Large intestine (tissue), 3 donors: ENCODE data around the gene NUDT21. TPM values are rescaled to one million over a fixed set of nuclear protein-coding genes. Genes with fewer than 3 reads are reported as not detected.

Source experiments
- DNase-seq, 2 donors: peaks; one replicate each; pipeline versions ENCODE4 v3.0.0 to v3.0.0-alpha.2; 2013
- H3K27ac ChIP-seq: one replicate; pipeline ENCODE4 v1.5.1; 2013; ENCODE audit warnings: low read length
- H3K27me3 ChIP-seq: 2 replicates; pipeline ENCODE4 v1.6.1; 2013; ENCODE audit warnings: low read length; ENCODE audit not compliant: control insufficient read depth, insufficient read depth
- H3K36me3 ChIP-seq: 2 replicates; pipeline ENCODE4 v1.6.1; 2013; ENCODE audit warnings: low read length; ENCODE audit not compliant: control insufficient read depth, insufficient read depth
- H3K4me1 ChIP-seq: one replicate; pipeline ENCODE4 v1.6.1; 2013; ENCODE audit warnings: low read length; ENCODE audit not compliant: control insufficient read depth, insufficient read depth
- H3K4me3 ChIP-seq: one replicate; pipeline ENCODE4 v1.5.1; 2013; ENCODE audit warnings: low read length
- H3K9me3 ChIP-seq: one replicate; pipeline ENCODE4 v1.6.1; 2013; ENCODE audit warnings: mild to moderate bottlenecking, low read depth, low read length, moderate library complexity; ENCODE audit not compliant: control insufficient read depth
- WGBS: methylation state at CpG from one replicate; pipeline ENCODE4 v1.1.5; 2013; ENCODE audit warnings: low lambda C conversion rate; ENCODE audit not compliant: insufficient coverage; 5-methylcytosine and 5-hydroxymethylcytosine counted together
- polyA plus RNA-seq: library from polyadenylated mRNA; unstranded; fragments of 120-200 nt; gene quantifications from one replicate; pipeline ENCODE4 v1.2.1, GENCODE V29; 2013

Gene NUDT21
- polyA plus RNA-seq, 1 donor, result 112 TPM

GRCh38 chr16:56428091-56428490 lies 23.0 kb downstream of the NUDT21 start:
- peak in 1 of 2 donors; percentile 44 for DNase-seq
- Histone ChIP-seq H3K4me3 (no peak overlapping the region), H3K36me3 (peaks cover 18% of the 10 kb centered on the region), H3K4me1 (peaks cover 2% of the 10 kb centered on the region), H3K27me3 (no peaks in the 10 kb centered on the region), H3K9me3 (no peaks in the 10 kb centered on the region), H3K27ac (no peak overlapping the region)
- WGBS, result no CpG with 5 or more reads among the region's 1 CpG

DNA sequence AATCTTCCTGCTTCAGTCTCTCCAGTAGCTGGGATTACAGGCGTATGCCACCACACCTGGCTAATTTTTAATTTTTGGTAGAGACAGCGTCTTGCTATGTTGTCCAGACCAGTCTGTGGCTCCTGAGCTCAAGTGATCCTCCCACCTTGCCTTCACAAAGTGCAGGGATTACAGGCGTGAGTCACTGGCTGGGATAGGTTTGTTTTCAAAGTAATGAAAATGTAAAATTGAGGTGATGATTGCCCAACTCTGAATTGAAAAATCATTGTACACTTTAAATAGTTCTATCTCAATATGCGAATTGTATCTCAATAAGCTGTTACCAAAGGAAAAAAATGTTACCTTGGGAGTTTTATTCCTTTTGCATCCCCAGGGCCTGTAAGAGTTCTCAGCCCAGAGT lies 24.5 kb downstream of the NUDT21 start:
- H3K4me1 ChIP-seq, result peaks cover 3% of the 10 kb centered on the region
- peak in 1 of 2 donors; percentile 9 for DNase-seq
- no peaks in the 10 kb centered on the region for H3K9me3 ChIP-seq
- 100% methylated on average over 1 of the region's 4 CpGs for WGBS
- no peak overlapping the region for H3K4me3 ChIP-seq
- H3K27ac ChIP-seq, result no peak overlapping the region
- H3K27me3 ChIP-seq, result no peaks in the 10 kb centered on the region
- H3K36me3 ChIP-seq, result peaks cover 12% of the 10 kb centered on the region

GRCh38 chr16:56425439-56425832 lies 25.7 kb downstream of the NUDT21 start, which contains the start of gene AMFR:
TSS of gene AMFR (minus strand) at chr16:56425545. CDS start at chr16:56425327, 218 bp downstream.
- Histone ChIP-seq H3K4me1 (peaks cover 3% of the 10 kb centered on the region), H3K27ac (peak within 1 kb of the TSS; percentile 38), H3K4me3 (peak within 1 kb of the TSS; percentile 59), H3K27me3 (no peaks in the 10 kb centered on the region), H3K9me3 (no peaks in the 10 kb centered on the region), H3K36me3 (peaks cover 4% of the 10 kb centered on the region)
- no CpG with 5 or more reads among the region's 57 CpGs for whole genome bisulfite sequencing
- DNase-seq, result peak; percentile 84 to 88

- Histone ChIP-seq H3K27me3 (no peaks in the 10 kb centered on the region), H3K4me1 (peaks cover 3% of the 10 kb centered on the region), H3K9me3 (no peaks in the 10 kb centered on the region), H3K27ac (peak overlapping the region; percentile 38), H3K4me3 (peak overlapping the region; percentile 59), H3K36me3 (peaks cover 4% of the 10 kb centered on the region)
- WGBS, result no CpG with 5 or more reads among the region's 79 CpGs
- peak in 1 of 2 donors; percentile 74 for DNase-seq
These were observed 26.2 kb downstream of the NUDT21 start for GRCh38 chr16:56424791-56425438.

- H3K4me3 ChIP-seq, result peak overlapping the region; percentile 59
- H3K4me1 ChIP-seq, result peaks cover 3% of the 10 kb centered on the region
- DNase-seq, result peak in 1 of 2 donors; percentile 44
- peak overlapping the region; percentile 38 for H3K27ac ChIP-seq
- no CpG with 5 or more reads among the region's 16 CpGs for WGBS
- H3K9me3 ChIP-seq, result no peaks in the 10 kb centered on the region
- no peaks in the 10 kb centered on the region for H3K27me3 ChIP-seq
- H3K36me3 ChIP-seq, result peaks cover 4% of the 10 kb centered on the region
These were observed 26.7 kb downstream of the NUDT21 start for GRCh38 chr16:56424404-56424764.

GRCh38 chr16:56423584-56424403 lies 27.3 kb downstream of the NUDT21 start:
- H3K4me3 ChIP-seq, result peak overlapping the region; percentile 59
- no CpG with 5 or more reads among the region's 7 CpGs for WGBS
- no peaks in the 10 kb centered on the region for H3K9me3 ChIP-seq
- DNase-seq, result peak in 1 of 2 donors; percentile 42
- H3K36me3 ChIP-seq, result peaks cover 2% of the 10 kb centered on the region
- H3K27ac ChIP-seq, result peak overlapping the region; percentile 38
- peaks cover 3% of the 10 kb centered on the region for H3K4me1 ChIP-seq
- no peaks in the 10 kb centered on the region for H3K27me3 ChIP-seq

- no peak overlapping the region for H3K4me3 ChIP-seq
- H3K36me3 ChIP-seq, result no peaks in the 10 kb centered on the region
- H3K4me1 ChIP-seq, result peaks cover 3% of the 10 kb centered on the region
- no peaks in the 10 kb centered on the region for H3K27me3 ChIP-seq
- DNase-seq, result no peak
- WGBS, result 90% methylated on average over 2 of the region's 4 CpGs
- no peak overlapping the region for H3K27ac ChIP-seq
- H3K9me3 ChIP-seq, result no peaks in the 10 kb centered on the region
These were observed 28.2 kb downstream of the NUDT21 start for GRCh38 chr16:56422896-56423441.

DNA sequence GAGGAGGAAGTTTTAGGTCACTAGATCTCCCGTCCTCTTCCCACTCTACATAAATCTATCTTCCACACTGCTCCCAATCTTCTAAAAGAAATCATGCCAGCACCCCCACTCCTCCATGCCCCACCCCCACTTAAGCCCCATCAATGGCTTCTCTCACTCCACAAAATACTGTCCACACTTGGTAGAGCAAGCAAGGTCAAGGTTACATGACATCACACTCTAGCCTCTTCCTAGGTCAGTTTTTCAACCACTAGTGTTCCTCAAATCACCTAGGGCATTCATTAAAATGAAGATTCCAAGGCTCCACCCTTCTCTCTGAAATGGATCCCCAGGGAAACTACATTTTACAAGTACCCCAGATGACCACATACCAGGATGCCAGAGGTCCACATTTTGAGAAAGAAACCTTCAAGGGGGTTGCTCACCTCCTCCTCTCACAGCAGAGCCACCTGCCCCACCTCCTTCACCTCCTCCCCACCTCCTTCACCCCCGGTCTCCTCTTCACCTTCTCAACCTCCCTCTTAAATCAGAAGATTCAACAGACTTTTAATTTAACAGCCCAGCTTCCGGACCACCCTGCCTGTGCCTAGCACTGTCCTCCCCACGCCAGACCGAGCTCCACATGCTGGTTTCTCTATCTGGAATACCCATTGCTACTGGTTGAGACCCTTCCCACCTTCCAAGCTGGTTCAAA lies 29.0 kb downstream of the NUDT21 start:
- Histone ChIP-seq H3K9me3 (no peaks in the 10 kb centered on the region), H3K4me3 (no peak overlapping the region), H3K27me3 (no peaks in the 10 kb centered on the region), H3K27ac (no peak overlapping the region), H3K4me1 (peaks cover 3% of the 10 kb centered on the region), H3K36me3 (no peaks in the 10 kb centered on the region)
- no CpG with 5 or more reads among the region's 5 CpGs for WGBS
- no peak for DNase-seq

GRCh38 chr16:56421313-56421712 lies 29.8 kb downstream of the NUDT21 start:
- Histone ChIP-seq H3K27ac (no peak overlapping the region), H3K36me3 (no peaks in the 10 kb centered on the region), H3K4me1 (peaks cover 3% of the 10 kb centered on the region), H3K4me3 (no peak overlapping the region), H3K9me3 (no peaks in the 10 kb centered on the region), H3K27me3 (no peaks in the 10 kb centered on the region)
- 100% methylated on average over 2 of the region's 2 CpGs for WGBS
- no peak for DNase-seq

DNA sequence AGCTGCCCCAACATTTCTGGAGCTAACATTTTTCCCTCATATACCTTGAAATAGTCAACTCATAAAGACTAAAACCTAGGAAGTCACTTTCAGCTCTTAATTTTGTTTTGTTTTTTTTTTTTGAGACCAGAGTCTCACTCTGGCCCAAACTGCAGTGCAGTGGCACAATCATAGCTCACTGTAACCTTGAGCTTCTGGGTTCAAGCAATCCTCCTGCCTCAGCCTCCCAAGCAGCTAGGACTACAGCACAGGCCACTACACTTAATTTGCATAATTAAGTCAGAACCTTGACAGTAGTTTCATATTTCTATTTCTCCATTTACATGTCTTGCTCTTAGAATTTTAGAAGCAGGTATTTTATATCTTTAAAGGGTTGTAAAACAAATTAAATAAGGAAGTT lies 30.5 kb downstream of the NUDT21 start:
- no peak overlapping the region for H3K4me3 ChIP-seq
- no peaks in the 10 kb centered on the region for H3K36me3 ChIP-seq
- H3K4me1 ChIP-seq, result peaks cover 3% of the 10 kb centered on the region
- DNase-seq, result no peak
- H3K27ac ChIP-seq, result no peak overlapping the region
- H3K9me3 ChIP-seq, result no peaks in the 10 kb centered on the region
- H3K27me3 ChIP-seq, result no peaks in the 10 kb centered on the region
